DOHH2 (cell line): ENCODE results near the gene BCL11B.

ENCODE experiments used
- CTCF ChIP-seq: fragments of 200-600 bp; sonication (generic); IDR thresholded peaks from one replicate; pipeline ENCODE4 v1.5.1; 2014; ENCODE audit warnings: antibody characterized with exemption, mild to moderate bottlenecking, low read depth, low read length; ENCODE audit not compliant: poor library complexity, severe bottlenecking
- EZH2phosphoT487 ChIP-seq: fragments of 200-600 bp; sonication (generic); IDR thresholded peaks from 2 replicates; pipeline ENCODE4 v1.6.1; 2017; ENCODE audit warnings: borderline replicate concordance, mild to moderate bottlenecking, antibody characterized with exemption, low read length, moderate library complexity, mixed read lengths

- no peak for TF ChIP-seq CTCF
- no peak for TF ChIP-seq EZH2phosphoT487
Observed at GRCh38 chr14:99163446-99163845, 108.6 kb downstream of the BCL11B start.
